Right atrium auricular region (tissue), 2 donors: ENCODE measurements around the gene PRR12. TPM values are rescaled to one million over a fixed set of nuclear protein-coding genes. Genes with fewer than 3 reads are reported as not detected.

Experiments
- DNase-seq: peaks from one replicate; pipeline ENCODE4 v3.0.0-alpha.2; 2019; ENCODE audit warnings: low spot score
- H3K27ac ChIP-seq, 2 donors: fragments of 200-600 bp; sonication (generic); 1 replicate in 1 of 2; 2 replicates in 1 of 2; pipeline ENCODE4 v1.5.1; 2016 to 2019
- H3K27me3 ChIP-seq, 2 donors: fragments of 200-600 bp; sonication (generic); one replicate each; pipeline versions ENCODE4 v1.5.1 to v1.6.0; 2017 to 2019
- H3K36me3 ChIP-seq: fragments of 200-600 bp; sonication (generic); one replicate; pipeline ENCODE4 v1.5.1; 2016
- H3K4me1 ChIP-seq, 2 donors: fragments of 200-600 bp; sonication (generic); one replicate each; pipeline versions ENCODE4 v1.5.1 to v1.6.0; 2017 to 2019
- H3K4me3 ChIP-seq, 2 donors: fragments of 200-600 bp; sonication (generic); 1 replicate in 1 of 2; 2 replicates in 1 of 2; pipeline ENCODE4 v1.5.1; 2017 to 2019; ENCODE audit warnings: mild to moderate bottlenecking in 1 of 2, moderate library complexity in 1 of 2
- H3K9me3 ChIP-seq, 2 donors: fragments of 200-600 bp; sonication (generic); one replicate each; pipeline ENCODE4 v1.5.1; 2019
- total RNA-seq, 2 donors: library from RNA; depleted of rRNA; stranded (reverse); fragments of >200 nt; gene quantifications; one replicate each; pipeline ENCODE4 v1.1.0, GENCODE V29; 2016
- TF ChIP-seq, protein P1 (sequence below), 2 donors: fragments of 200-600 bp; sonication (generic); IDR thresholded peaks; one replicate each; pipeline ENCODE4 v1.5.1; 2019; ENCODE audit warnings: antibody characterized with exemption in 2 of 2

PRR12 gene
- total RNA-seq, 2 donors from 2014 or later = 6.6 to 13.3 TPM

DNA sequence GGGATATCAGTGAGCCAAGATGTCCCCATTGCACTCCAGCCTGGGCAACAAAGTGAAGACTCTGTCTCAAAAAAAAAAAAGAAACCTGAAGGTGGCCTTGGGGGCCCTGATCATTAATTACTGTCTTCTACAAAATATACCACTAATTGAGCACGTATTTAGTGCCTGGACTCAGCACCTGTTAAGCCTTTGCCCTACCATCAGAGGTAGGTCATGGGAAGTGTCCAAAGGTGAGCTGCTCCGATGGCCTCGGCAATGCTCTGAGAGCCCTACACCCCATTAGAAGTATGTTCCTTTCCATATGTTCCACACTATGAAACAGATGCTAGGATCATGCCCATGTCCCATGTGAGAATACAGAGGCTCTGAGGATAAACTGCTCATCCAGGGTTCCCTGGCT lies 31.5 kb upstream of the PRR12 start:
- no peaks in the 10 kb centered on the region for H3K27me3 ChIP-seq
- peaks cover 0 to 12% of the 10 kb centered on the region in 2 donors for H3K4me1 ChIP-seq
- TF ChIP-seq, protein P1, sequence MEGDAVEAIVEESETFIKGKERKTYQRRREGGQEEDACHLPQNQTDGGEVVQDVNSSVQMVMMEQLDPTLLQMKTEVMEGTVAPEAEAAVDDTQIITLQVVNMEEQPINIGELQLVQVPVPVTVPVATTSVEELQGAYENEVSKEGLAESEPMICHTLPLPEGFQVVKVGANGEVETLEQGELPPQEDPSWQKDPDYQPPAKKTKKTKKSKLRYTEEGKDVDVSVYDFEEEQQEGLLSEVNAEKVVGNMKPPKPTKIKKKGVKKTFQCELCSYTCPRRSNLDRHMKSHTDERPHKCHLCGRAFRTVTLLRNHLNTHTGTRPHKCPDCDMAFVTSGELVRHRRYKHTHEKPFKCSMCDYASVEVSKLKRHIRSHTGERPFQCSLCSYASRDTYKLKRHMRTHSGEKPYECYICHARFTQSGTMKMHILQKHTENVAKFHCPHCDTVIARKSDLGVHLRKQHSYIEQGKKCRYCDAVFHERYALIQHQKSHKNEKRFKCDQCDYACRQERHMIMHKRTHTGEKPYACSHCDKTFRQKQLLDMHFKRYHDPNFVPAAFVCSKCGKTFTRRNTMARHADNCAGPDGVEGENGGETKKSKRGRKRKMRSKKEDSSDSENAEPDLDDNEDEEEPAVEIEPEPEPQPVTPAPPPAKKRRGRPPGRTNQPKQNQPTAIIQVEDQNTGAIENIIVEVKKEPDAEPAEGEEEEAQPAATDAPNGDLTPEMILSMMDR (IDR thresholded peaks at IDR 0.05) = no peak
- H3K9me3 ChIP-seq = no peaks in the 10 kb centered on the region
- no peak for DNase-seq
- H3K4me3 ChIP-seq = no peak overlapping the region
- peaks cover 55% of the 10 kb centered on the region for H3K36me3 ChIP-seq
- H3K27ac ChIP-seq = no peak overlapping the region

DNA sequence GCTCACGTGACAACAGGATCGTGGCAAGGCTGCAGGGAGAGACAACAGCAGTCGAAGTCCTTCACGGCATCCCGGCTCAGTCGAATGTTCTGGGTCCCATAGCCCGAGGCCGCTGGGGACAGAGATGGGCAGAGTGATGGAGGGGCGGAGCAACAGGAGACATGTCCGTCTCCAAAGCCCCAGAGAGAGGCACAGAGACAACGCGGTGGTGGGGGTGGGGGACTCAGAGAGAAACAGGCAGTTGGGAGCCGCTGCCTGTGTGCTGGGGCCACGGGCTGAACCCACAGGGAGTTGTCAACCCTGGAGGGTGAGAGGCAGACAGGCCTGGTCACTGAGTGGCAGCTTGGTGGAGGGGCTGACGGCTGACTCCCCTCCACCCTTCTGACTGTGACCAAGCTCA lies 31.1 kb upstream of the PRR12 start:
- H3K36me3 ChIP-seq = peaks cover 50% of the 10 kb centered on the region
- peaks cover 0 to 13% of the 10 kb centered on the region in 2 donors for H3K4me1 ChIP-seq
- TF ChIP-seq, protein P1 (IDR thresholded peaks at IDR 0.05) = no peak
- no peaks in the 10 kb centered on the region for H3K9me3 ChIP-seq
- no peak overlapping the region for H3K4me3 ChIP-seq
- no peak for DNase-seq
- H3K27ac ChIP-seq = peak overlapping the region in 1 of 2 donors; percentile 7
- H3K27me3 ChIP-seq = no peaks in the 10 kb centered on the region

DNA sequence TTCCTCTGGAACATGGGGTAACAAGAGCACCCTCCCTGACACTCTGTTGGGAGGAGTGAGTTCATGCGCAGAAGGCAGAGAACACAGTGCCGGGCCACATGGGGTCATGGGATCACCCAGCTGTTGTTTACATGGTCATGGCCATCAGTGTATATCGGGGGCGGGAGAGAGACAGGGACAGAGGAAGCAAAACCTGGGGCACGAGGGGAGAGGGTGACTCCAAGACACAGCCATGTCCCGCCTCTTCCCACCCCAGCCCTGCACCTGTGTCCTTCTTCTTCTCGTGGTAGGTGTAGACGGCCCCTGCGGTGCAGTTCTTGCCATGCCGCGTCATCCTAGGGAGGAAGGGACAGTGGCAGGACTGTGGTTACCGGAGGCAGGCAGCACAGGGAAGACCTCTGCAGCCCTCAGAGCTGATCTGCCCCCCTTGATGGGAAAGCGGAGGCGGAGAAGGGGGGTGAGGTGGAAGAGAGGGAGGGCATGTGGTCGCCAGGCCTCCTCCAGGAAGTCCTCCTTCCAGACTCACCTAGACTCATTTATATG lies 30.6 kb upstream of the PRR12 start:
- Histone ChIP-seq H3K4me3 (no peak overlapping the region), H3K27me3 (no peaks in the 10 kb centered on the region), H3K36me3 (peaks cover 47% of the 10 kb centered on the region), H3K9me3 (no peaks in the 10 kb centered on the region), H3K4me1 (peaks cover 0 to 18% of the 10 kb centered on the region in 2 donors), H3K27ac (peak overlapping the region in 1 of 2 donors; percentile 7)
- TF ChIP-seq, protein P1 (IDR thresholded peaks at IDR 0.05) = no peak
- no peak for DNase-seq

DNA sequence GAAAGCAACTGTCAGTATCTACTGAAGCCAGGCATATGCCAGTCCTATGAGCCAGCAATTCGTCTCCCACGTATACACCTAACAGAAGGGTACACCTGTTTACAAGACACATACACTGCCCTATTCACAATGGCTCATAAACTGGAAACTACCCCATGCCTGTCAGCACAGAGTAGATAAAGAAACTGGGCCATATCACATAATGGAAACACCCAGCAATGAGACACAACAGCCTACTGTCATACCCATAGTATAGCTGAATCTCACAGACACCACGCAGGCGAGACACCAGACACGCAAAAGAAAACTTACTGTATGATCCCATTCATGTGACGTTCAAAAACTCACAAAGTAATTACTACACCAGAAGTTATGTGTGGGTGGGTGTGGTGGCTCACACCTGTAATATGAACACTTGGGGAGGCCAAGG lies 26.4 kb upstream of the PRR12 start:
- H3K4me3 ChIP-seq = no peak overlapping the region
- H3K4me1 ChIP-seq = peaks cover 0 to 32% of the 10 kb centered on the region in 2 donors
- peaks cover 8% of the 10 kb centered on the region for H3K36me3 ChIP-seq
- H3K9me3 ChIP-seq = no peaks in the 10 kb centered on the region
- TF ChIP-seq, protein P1 (IDR thresholded peaks at IDR 0.05) = no peak
- DNase-seq = no peak
- H3K27ac ChIP-seq = no peak overlapping the region
- H3K27me3 ChIP-seq = no peaks in the 10 kb centered on the region

DNA sequence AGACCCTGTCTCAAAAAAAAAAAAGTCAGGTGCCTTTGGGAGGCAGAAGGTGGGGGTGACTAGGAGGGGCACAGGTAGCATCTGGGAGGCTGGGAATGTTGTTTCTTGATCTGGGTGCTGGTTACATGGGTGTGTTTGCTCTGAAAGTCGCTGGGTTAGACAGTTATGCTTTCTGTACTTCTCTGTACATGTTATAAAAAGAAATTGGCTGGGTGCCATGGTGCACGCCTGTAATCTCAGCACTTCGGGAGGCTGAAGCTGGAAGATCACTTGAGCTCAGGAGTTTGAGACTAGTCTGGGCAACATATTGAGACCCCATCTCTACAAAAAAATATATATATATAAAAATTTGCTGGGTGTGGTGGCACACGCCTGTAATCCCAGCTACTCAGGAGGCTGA lies 25.7 kb upstream of the PRR12 start:
- no peak for DNase-seq
- peaks cover 0 to 32% of the 10 kb centered on the region in 2 donors for H3K4me1 ChIP-seq
- no peaks in the 10 kb centered on the region for H3K9me3 ChIP-seq
- peaks cover 2% of the 10 kb centered on the region for H3K36me3 ChIP-seq
- H3K27ac ChIP-seq = no peak overlapping the region
- no peaks in the 10 kb centered on the region for H3K27me3 ChIP-seq
- TF ChIP-seq, protein P1 (IDR thresholded peaks at IDR 0.05) = no peak
- no peak overlapping the region for H3K4me3 ChIP-seq

DNA sequence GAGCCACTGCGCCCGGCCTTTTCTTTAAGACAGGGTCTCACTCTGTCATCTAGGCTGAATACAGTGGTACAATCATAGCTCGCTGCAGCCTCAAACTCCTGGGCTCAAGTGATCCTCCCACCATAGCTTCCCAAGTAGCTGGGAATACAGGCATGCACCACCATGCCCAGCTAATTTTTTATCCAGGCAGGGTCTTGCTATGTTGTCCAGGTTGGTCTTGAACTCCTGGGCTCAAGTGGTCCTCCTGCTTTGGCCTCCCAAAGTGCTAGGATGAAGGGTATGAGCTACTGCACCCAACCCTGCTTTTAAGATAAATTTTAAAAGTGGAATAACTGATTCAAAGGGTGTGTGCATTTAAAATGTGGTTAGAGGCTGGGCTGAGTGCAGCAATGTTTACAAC lies 24.7 kb upstream of the PRR12 start:
- no peak for DNase-seq
- TF ChIP-seq, protein P1 (IDR thresholded peaks at IDR 0.05) = no peak
- no peak overlapping the region for H3K27ac ChIP-seq
- H3K27me3 ChIP-seq = no peaks in the 10 kb centered on the region
- H3K36me3 ChIP-seq = no peaks in the 10 kb centered on the region
- no peaks in the 10 kb centered on the region for H3K9me3 ChIP-seq
- H3K4me3 ChIP-seq = no peak overlapping the region
- H3K4me1 ChIP-seq = peaks cover 0 to 38% of the 10 kb centered on the region in 2 donors
